ENCODE data around the gene GALNT11. TPM values are rescaled to one million over a fixed set of nuclear protein-coding genes. Genes with fewer than 3 reads are reported as not detected.

Gene GALNT11
- polyA plus RNA-seq (2012; ENCODE audit: insufficient read depth, insufficient read length, low read depth), result 37.2 TPM

- DNase-seq, result peak; percentile 92
Observed at GRCh38 chr7:152025077-152025936, at the start of gene GALNT11. GALNT11 (plus strand) TSS chr7:152025674; CDS start chr7:152094228, 68,554 bp downstream.

GRCh38 chr7:151978616-151979015 lies 46.9 kb upstream of the GALNT11 start:
- no peaks in the 10 kb centered on the region for H3K4me1 ChIP-seq
- TF ChIP-seq CTCF (IDR thresholded peaks at IDR 0.05; ENCODE audit: low read depth, low read length), result no peak
- H3K4me3 ChIP-seq (ENCODE audit: low read depth, low read length), result no peak overlapping the region
- no peaks in the 10 kb centered on the region for H3K27me3 ChIP-seq
- no peaks in the 10 kb centered on the region for H3K9me3 ChIP-seq
- H3K36me3 ChIP-seq, result no peaks in the 10 kb centered on the region
- no peak for DNase-seq

More at GRCh38 chr7:152025077-152025936, at the start of gene GALNT11:
- H3K4me1 ChIP-seq, result no peaks in the 10 kb centered on the region; the same call in none of the 2 replicates
- H3K36me3 ChIP-seq, result peaks cover 8% of the 10 kb centered on the region
- H3K9me3 ChIP-seq, result no peaks in the 10 kb centered on the region
- H3K27me3 ChIP-seq, result no peaks in the 10 kb centered on the region
- no peak for TF ChIP-seq CTCF (IDR thresholded peaks at IDR 0.05; ENCODE audit: low read depth, low read length)
- H3K4me3 ChIP-seq (ENCODE audit: low read depth, low read length), result peak within 1 kb of the TSS; percentile 81

DNA sequence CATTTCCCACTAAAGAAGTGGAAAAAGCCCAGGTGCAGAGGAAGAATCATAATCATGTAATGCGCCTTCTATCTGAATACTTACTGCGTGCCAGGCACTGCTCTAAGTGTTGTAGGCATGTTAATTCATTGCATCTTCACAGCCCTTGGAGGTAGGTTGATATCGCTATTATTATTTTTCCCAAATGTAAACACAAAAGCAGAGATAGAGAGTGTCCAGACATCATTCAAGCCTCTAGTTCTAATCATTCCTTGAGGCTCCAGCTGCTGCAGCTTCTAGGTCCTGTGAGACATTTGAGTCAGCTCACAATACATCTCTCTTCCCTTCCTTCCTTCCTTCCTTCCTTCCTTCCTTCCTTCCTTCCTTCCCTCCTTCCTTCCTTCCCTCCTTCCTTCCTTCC lies 44.3 kb upstream of the GALNT11 start:
- Histone ChIP-seq H3K36me3 (no peaks in the 10 kb centered on the region), H3K4me3 (ENCODE audit: low read depth, low read length) (no peak overlapping the region), H3K4me1 (no peaks in the 10 kb centered on the region), H3K27me3 (no peaks in the 10 kb centered on the region), H3K9me3 (no peaks in the 10 kb centered on the region)
- no peak for DNase-seq
- TF ChIP-seq CTCF (IDR thresholded peaks at IDR 0.05; ENCODE audit: low read depth, low read length), result no peak

DNA sequence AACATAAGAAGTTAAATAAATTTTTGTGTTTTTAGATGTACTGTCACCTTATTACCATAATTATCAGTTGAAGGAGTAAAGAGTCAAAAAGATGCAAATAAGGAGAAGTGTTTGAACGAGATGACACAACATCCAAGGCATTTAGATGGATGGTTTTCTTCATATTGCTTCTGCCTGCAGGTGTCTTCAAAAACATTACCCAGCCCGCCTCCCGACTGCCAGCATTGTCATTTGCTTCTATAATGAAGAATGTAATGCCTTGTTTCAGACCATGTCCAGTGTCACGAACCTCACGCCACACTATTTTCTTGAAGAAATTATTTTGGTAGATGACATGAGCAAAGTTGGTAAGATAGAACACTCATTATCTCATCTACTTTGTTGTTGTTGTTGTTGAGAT lies 42.7 kb upstream of the GALNT11 start:
- Histone ChIP-seq H3K4me1 (no peaks in the 10 kb centered on the region), H3K36me3 (no peaks in the 10 kb centered on the region), H3K9me3 (no peaks in the 10 kb centered on the region), H3K27me3 (no peaks in the 10 kb centered on the region), H3K4me3 (ENCODE audit: low read depth, low read length) (no peak overlapping the region)
- DNase-seq, result no peak
- no peak for TF ChIP-seq CTCF (IDR thresholded peaks at IDR 0.05; ENCODE audit: low read depth, low read length)

- no peaks in the 10 kb centered on the region for H3K9me3 ChIP-seq
- H3K4me3 ChIP-seq (ENCODE audit: low read depth, low read length), result no peak overlapping the region
- H3K27me3 ChIP-seq, result no peaks in the 10 kb centered on the region
- no peaks in the 10 kb centered on the region for H3K4me1 ChIP-seq
- no peak for DNase-seq
- H3K36me3 ChIP-seq, result no peaks in the 10 kb centered on the region
- no peak for TF ChIP-seq CTCF (IDR thresholded peaks at IDR 0.05; ENCODE audit: low read depth, low read length)
Observed at GRCh38 chr7:151984612-151985011, 40.9 kb upstream of the GALNT11 start.
